VCaP (cell line): ENCODE data around the gene SDC1.

ENCODE experiments used
- H3K27ac ChIP-seq: fragments of 450-650 bp; 2 replicates; pipeline ENCODE4 v1.5.1; 2017
- TF ChIP-seq, protein P1 (sequence below): fragments of 450-650 bp; conservative IDR thresholded peaks from 2 replicates; pipeline ENCODE4 v1.5.1; 2017; ENCODE audit warnings: mild to moderate bottlenecking, moderate library complexity

Gene SDC1

DNA sequence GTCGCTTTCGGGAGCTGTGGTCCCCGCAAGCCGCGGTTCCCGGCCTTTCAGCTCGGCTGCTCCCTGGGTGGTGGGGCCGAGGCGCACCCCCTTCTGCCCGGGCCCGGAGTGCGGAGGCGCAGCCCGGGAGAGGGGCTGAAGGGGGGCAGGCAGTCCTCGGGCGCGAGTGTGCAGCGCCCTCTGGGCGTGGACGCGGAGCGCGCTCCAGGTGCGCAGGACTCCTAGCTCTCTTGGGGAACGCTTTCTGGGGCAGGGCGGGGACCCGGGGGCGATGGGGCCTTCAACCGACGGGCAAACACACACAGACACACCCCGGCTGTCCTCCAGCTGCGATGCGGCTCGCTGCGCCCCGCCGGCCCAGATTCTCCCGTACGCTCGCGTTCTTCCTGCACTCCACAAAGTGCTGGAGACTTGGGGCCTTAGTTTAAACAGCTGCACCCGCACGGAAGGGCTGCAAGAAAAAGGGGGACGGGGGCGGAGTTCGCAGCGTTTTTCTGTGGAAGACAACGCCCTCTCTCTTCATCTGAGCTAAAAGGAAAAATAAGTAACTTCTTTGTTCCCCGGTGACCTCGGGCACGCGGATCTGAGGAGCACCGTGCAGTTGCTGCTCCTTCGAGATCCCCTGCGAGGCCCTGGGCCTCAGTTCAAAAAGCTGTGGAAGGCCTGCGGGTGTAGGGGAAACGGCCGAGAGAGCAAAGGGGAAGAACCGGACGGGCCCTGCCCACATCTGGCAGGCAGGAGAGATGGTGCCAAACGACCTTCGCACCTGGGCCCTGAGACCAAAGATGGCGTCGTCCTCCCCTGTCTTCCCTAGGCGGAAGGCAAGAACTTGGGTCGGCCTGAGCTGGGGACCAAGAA is 593 bp upstream of the SDC1 start:
- TF ChIP-seq, protein P1, sequence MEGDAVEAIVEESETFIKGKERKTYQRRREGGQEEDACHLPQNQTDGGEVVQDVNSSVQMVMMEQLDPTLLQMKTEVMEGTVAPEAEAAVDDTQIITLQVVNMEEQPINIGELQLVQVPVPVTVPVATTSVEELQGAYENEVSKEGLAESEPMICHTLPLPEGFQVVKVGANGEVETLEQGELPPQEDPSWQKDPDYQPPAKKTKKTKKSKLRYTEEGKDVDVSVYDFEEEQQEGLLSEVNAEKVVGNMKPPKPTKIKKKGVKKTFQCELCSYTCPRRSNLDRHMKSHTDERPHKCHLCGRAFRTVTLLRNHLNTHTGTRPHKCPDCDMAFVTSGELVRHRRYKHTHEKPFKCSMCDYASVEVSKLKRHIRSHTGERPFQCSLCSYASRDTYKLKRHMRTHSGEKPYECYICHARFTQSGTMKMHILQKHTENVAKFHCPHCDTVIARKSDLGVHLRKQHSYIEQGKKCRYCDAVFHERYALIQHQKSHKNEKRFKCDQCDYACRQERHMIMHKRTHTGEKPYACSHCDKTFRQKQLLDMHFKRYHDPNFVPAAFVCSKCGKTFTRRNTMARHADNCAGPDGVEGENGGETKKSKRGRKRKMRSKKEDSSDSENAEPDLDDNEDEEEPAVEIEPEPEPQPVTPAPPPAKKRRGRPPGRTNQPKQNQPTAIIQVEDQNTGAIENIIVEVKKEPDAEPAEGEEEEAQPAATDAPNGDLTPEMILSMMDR = peak; percentile 84
- peak overlapping the region; percentile 93 for H3K27ac ChIP-seq

- TF ChIP-seq, protein P1 = no peak
- H3K27ac ChIP-seq = peak overlapping the region; percentile 93
Measured at GRCh38 chr2:20224164-20224715, 690 bp downstream of the SDC1 start.

DNA sequence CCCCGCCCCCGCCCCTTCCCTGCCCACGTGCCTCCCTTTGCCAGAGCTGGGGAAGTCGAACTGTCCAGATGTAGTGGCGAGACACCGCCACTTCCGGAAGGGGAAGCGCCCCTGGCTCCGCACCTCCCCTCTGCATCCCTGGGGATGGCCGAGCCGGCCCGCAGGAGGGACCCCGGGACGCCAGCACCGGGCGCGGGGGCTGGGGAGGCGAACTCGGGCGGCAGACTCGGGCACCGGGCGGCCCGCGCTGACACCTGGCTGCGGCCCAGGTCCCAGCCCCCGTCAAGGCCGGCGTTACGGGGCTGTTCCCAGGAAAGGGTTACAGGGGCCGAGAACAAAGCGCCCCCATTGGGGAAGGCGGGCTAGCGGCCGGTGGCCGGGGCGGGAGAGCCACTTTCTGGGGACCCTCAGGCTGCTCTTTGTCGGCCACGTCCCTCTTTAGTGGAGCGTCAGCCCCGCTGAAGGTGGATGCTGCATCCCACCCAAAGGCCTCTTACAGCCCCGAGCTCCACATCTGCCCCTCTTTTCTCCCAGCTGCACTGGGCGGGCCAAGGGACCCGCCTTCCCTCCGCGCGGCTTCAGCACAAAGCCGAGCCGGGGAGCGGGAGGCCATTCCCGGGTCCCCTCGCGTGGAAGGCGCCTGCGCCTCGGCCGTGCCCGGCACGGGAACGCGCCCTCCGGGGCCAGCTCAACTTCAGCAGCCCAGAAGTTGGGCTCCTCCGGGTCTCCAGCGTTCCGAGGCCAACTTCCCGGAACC is 1.3 kb downstream of the SDC1 start:
- TF ChIP-seq, protein P1 = no peak
- H3K27ac ChIP-seq = peak overlapping the region; percentile 93

DNA sequence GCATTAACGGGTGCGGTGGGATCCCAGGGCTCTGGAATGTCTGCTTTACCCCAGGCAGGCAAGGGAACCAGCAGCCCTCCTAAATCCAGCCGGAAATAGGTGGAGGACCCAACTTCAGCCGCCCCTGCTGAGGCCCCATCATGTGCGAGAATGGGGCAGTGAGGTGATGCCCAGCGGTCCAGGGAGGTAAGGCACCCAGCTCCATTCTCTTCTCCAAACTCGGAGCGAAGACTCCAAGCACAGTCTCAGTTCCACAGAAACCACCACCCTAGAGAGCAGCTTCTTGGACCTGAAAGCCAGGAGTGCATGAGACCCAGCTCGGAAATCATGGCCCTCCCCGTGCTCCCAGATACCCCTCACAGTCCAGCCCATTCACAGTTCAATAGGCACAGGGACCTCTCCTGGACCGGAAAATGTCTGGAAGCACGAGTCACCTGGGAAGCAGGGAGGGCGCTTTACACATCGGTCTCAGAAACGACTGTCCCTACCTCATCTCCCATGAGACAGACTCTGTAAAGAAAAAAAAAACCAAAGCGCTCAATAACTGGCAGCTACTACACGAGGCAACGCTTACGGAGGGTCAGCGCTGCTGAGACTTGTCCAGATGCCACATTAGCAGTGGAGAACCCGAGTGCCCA is 2.0 kb downstream of the SDC1 start:
- peak overlapping the region; percentile 93 for H3K27ac ChIP-seq
- TF ChIP-seq, protein P1 = no peak; the same call in 1 of the 2 replicates

- H3K27ac ChIP-seq = peak overlapping the region; percentile 93
- TF ChIP-seq, protein P1 = no peak
Measured at GRCh38 chr2:20222014-20222768, 2.7 kb downstream of the SDC1 start.

DNA sequence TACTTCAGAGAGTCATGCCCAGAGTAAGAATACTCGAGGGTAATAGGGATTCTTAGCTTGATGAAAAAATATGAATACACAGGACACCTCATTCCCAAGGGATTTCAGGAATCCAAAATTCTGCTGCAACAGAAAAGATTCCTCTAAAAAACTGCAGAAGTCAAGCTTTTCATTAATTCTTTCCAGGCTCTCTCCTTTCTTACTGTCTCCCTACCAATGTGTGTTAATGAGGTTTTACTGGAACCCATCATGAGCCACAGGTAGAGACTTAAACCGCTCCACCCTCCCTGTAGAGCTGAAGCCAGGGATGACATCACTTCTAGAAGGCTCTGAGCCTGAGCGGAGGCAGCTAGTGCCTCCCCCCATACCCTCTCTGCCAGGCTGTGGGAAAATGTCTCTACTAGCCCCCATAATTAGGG is 3.4 kb downstream of the SDC1 start:
- TF ChIP-seq, protein P1 = no peak
- peak overlapping the region; percentile 93 for H3K27ac ChIP-seq
